Naive thymus-derived CD4-positive, alpha-beta T cell (primary cell): ENCODE results near the gene RFX3. TPM values are rescaled to one million over a fixed set of nuclear protein-coding genes. Genes with fewer than 3 reads are reported as not detected.
A peak's percentile ranks its signal among the peaks of the same experiment; 100 is the strongest.

ENCODE experiments used
- ATAC-seq: fragments of 150-1000 bp; cut with Tn5 transposase; 2 replicates; pipeline ENCODE4 v1.10.0; 2021; ENCODE audit warnings: mild to moderate bottlenecking, moderate library complexity
- CTCF ChIA-PET: fragments of 350-600 bp; sonication (Branson Sonifier 250); formaldehyde crosslinking; loops from one replicate; lab custom pipeline; 2021; ENCODE audit warnings: antibody characterized with exemption; lab: Charles Lee
- POLR2A ChIA-PET: fragments of 350-600 bp; sonication (Branson Sonifier 250); formaldehyde crosslinking; loops from one replicate; lab custom pipeline; 2021; ENCODE audit warnings: antibody characterized with exemption, inconsistent platforms; lab: Charles Lee
- DNase-seq, 9 donors: peaks; one replicate each; pipeline versions ENCODE4 v3.0.0 to v3.0.0-alpha.2; 2020 to 2022; ENCODE audit warnings: mixed read lengths in 1 of 9
- H3K27ac ChIP-seq: one replicate; pipeline ENCODE4 v1.7.0; 2013; ENCODE audit warnings: mild to moderate bottlenecking, low read depth, low read length, moderate library complexity
- H3K27me3 ChIP-seq, 2 donors: one replicate each; pipeline ENCODE4 v1.7.0; 2013; ENCODE audit warnings: low read length in 2 of 2, mild to moderate bottlenecking in 2 of 2, moderate library complexity in 2 of 2; ENCODE audit not compliant: control insufficient read depth in 2 of 2, insufficient read depth in 2 of 2
- H3K36me3 ChIP-seq, 3 experiments: 1 replicate in 2 of 3; 2 replicates in 1 of 3; pipeline ENCODE4 v1.7.0; 2013; ENCODE audit warnings: low read length in 3 of 3, mild to moderate bottlenecking in 3 of 3, moderate library complexity in 1 of 3; ENCODE audit not compliant: insufficient read depth in 3 of 3, control insufficient read depth in 2 of 3
- H3K4me1 ChIP-seq, 2 donors: one replicate each; pipeline ENCODE4 v1.7.0; 2013; ENCODE audit warnings: low read length in 2 of 2, mild to moderate bottlenecking in 2 of 2, moderate library complexity in 1 of 2; ENCODE audit not compliant: control insufficient read depth in 2 of 2, insufficient read depth in 2 of 2
- H3K4me3 ChIP-seq: 2 replicates; pipeline ENCODE4 v1.7.0; 2013; ENCODE audit warnings: mild to moderate bottlenecking, low read length
- H3K9me3 ChIP-seq, 3 experiments: 1 replicate in 2 of 3; 2 replicates in 1 of 3; pipeline ENCODE4 v1.7.0; 2013; ENCODE audit warnings: low read length in 3 of 3; ENCODE audit not compliant: control insufficient read depth in 2 of 3
- H3K27ac Mint-ChIP-seq, 9 donors: one replicate each; pipeline ENCODE4 v1.8.0; 2020 to 2022; ENCODE audit warnings: mixed read lengths in 9 of 9, mild to moderate bottlenecking in 8 of 9, moderate library complexity in 5 of 9, inconsistent platforms in 2 of 9
- H3K27me3 Mint-ChIP-seq, 5 donors: one replicate each; pipeline ENCODE4 v1.8.0; 2021 to 2022; ENCODE audit warnings: mixed read lengths in 5 of 5, mild to moderate bottlenecking in 1 of 5
- H3K36me3 Mint-ChIP-seq, 5 donors: one replicate each; pipeline ENCODE4 v1.8.0; 2020 to 2022; ENCODE audit warnings: mixed read lengths in 5 of 5, mild to moderate bottlenecking in 3 of 5, inconsistent platforms in 1 of 5
- H3K4me1 Mint-ChIP-seq, 7 donors: one replicate each; pipeline ENCODE4 v1.8.0; 2020 to 2022; ENCODE audit warnings: mixed read lengths in 7 of 7, mild to moderate bottlenecking in 3 of 7, inconsistent platforms in 1 of 7
- H3K4me3 Mint-ChIP-seq, 10 donors: one replicate each; pipeline ENCODE4 v1.8.0; 2020 to 2022; ENCODE audit warnings: mild to moderate bottlenecking in 10 of 10, mixed read lengths in 10 of 10, moderate library complexity in 6 of 10, inconsistent platforms in 2 of 10
- H3K9me3 Mint-ChIP-seq, 11 donors: one replicate each; pipeline ENCODE4 v1.8.0; 2020 to 2022; ENCODE audit warnings: mixed read lengths in 11 of 11, mild to moderate bottlenecking in 4 of 11, inconsistent platforms in 1 of 11, moderate library complexity in 1 of 11
- intact Hi-C, 2 donors: fragments of 100-400 bp; cut with micrococcal nuclease; formaldehyde crosslinking; loops; one replicate each; pipeline ENCODE4 v1.15.1; 2023
- polyA plus RNA-seq, 2 donors: library from polyadenylated mRNA; unstranded; fragments of 300-500 nt; fragmentation: Illumina TruSeq; gene quantifications; one replicate each; pipeline ENCODE4 v1.2.3, GENCODE V29; 2021
- total RNA-seq, 6 experiments: library from RNA in 5 of 6; stranded (reverse) in 5 of 6; gene quantifications; 1 replicate in 5 of 6; 2 replicates in 1 of 6; pipeline ENCODE4 v1.2.3 and lab custom pipeline; 2021 to 2026

RFX3 gene
- total and polyA plus RNA-seq, 7 experiments from 2014 or later: 6.2 to 31.7 (median 24.7) TPM

- ATAC-seq (no peak), DNase-seq (no peak)
- Mint-ChIP-seq H3K4me1 (peaks cover 0 to 36% (median 16%) of the 10 kb centered on the region in 7 donors), H3K4me3 (no peak overlapping the region), H3K27ac (no peak overlapping the region), H3K27me3 (no peaks in the 10 kb centered on the region), H3K36me3 (peaks cover 6 to 37% (median 26%) of the 10 kb centered on the region in 5 donors), H3K9me3 (peaks cover 0 to 2% (median 0%) of the 10 kb centered on the region in 11 donors)
- CTCF ChIA-PET: no interaction called here
- no peaks in the 10 kb centered on the region for H3K4me1 ChIP-seq
- peaks cover 0 to 7% (median 0%) of the 10 kb centered on the region in 3 experiments for H3K36me3 ChIP-seq
- no peak overlapping the region for H3K27ac ChIP-seq
- H3K4me3 ChIP-seq: no peak overlapping the region
- intact Hi-C loops: no loop called here
- no peaks in the 10 kb centered on the region for H3K9me3 ChIP-seq
- POLR2A ChIA-PET: no interaction called here
- no peaks in the 10 kb centered on the region for H3K27me3 ChIP-seq
These were observed 154.0 kb downstream of the RFX3 start for GRCh38 chr9:3371842-3372241.

- Mint-ChIP-seq H3K27me3 (no peaks in the 10 kb centered on the region), H3K9me3 (no peaks in the 10 kb centered on the region), H3K36me3 (peaks cover 4 to 37% (median 23%) of the 10 kb centered on the region in 5 donors), H3K27ac (no peak overlapping the region), H3K4me1 (peaks cover 2 to 47% (median 25%) of the 10 kb centered on the region in 7 donors), H3K4me3 (no peak overlapping the region)
- intact Hi-C loops: no loop called here
- ATAC-seq (no peak), DNase-seq (no peak)
- ChIA-PET CTCF (no interaction called here), POLR2A (no interaction called here)
- no peaks in the 10 kb centered on the region for H3K4me1 ChIP-seq
- no peaks in the 10 kb centered on the region for H3K27me3 ChIP-seq
- no peaks in the 10 kb centered on the region for H3K9me3 ChIP-seq
- peaks cover 0 to 7% (median 0%) of the 10 kb centered on the region in 3 experiments for H3K36me3 ChIP-seq
- H3K27ac ChIP-seq: no peak overlapping the region
- no peak overlapping the region for H3K4me3 ChIP-seq
These were observed 155.1 kb downstream of the RFX3 start for GRCh38 chr9:3370715-3371114.

GRCh38 chr9:3367185-3367584, 158.6 kb downstream of the RFX3 start:
- peak overlapping the region in 1 of 9 donors; percentile 14 for H3K27ac Mint-ChIP-seq
- no peaks in the 10 kb centered on the region for H3K9me3 Mint-ChIP-seq
- H3K36me3 ChIP-seq: no peaks in the 10 kb centered on the region
- intact Hi-C loops: no loop called here
- no peaks in the 10 kb centered on the region for H3K9me3 ChIP-seq
- H3K27ac ChIP-seq: no peak overlapping the region
- ChIA-PET POLR2A (no interaction called here), CTCF (no interaction called here)
- H3K4me3 ChIP-seq: no peak overlapping the region
- H3K27me3 Mint-ChIP-seq: no peaks in the 10 kb centered on the region
- ATAC-seq (no peak), DNase-seq (no peak)
- no peak overlapping the region for H3K4me3 Mint-ChIP-seq
- peaks cover 0 to 33% (median 20%) of the 10 kb centered on the region in 5 donors for H3K36me3 Mint-ChIP-seq
- peaks cover 2 to 57% (median 36%) of the 10 kb centered on the region in 7 donors for H3K4me1 Mint-ChIP-seq
- no peaks in the 10 kb centered on the region for H3K27me3 ChIP-seq
- no peaks in the 10 kb centered on the region for H3K4me1 ChIP-seq

- H3K27ac Mint-ChIP-seq: peak overlapping the region in 1 of 9 donors; percentile 39
- no peak overlapping the region for H3K4me3 Mint-ChIP-seq
- ChIA-PET POLR2A (no interaction called here), CTCF (no interaction called here)
- intact Hi-C loops: no loop called here
- DNase-seq (no peak), ATAC-seq (no peak)
- H3K4me3 ChIP-seq: no peak overlapping the region
- H3K9me3 Mint-ChIP-seq: peaks cover 0 to 6% (median 0%) of the 10 kb centered on the region in 11 donors
- no peaks in the 10 kb centered on the region for H3K27me3 Mint-ChIP-seq
- H3K36me3 Mint-ChIP-seq: peaks cover 0 to 45% (median 34%) of the 10 kb centered on the region in 5 donors
- peaks cover 0 to 2% (median 0%) of the 10 kb centered on the region in 3 experiments for H3K9me3 ChIP-seq
- H3K27me3 ChIP-seq: no peaks in the 10 kb centered on the region
- H3K4me1 Mint-ChIP-seq: peaks cover 2 to 38% (median 24%) of the 10 kb centered on the region in 7 donors
- H3K27ac ChIP-seq: no peak overlapping the region
- no peaks in the 10 kb centered on the region for H3K36me3 ChIP-seq
- H3K4me1 ChIP-seq: no peaks in the 10 kb centered on the region
These were observed 164.0 kb downstream of the RFX3 start for GRCh38 chr9:3361689-3362392.

- Mint-ChIP-seq H3K4me3 (no peak overlapping the region), H3K27ac (peak overlapping the region in 1 of 9 donors; percentile 1), H3K4me1 (peaks cover 0 to 31% (median 23%) of the 10 kb centered on the region in 7 donors), H3K36me3 (peaks cover 0 to 41% (median 34%) of the 10 kb centered on the region in 5 donors), H3K27me3 (no peaks in the 10 kb centered on the region), H3K9me3 (peaks cover 0 to 6% (median 0%) of the 10 kb centered on the region in 11 donors)
- DNase-seq: no peak
- POLR2A ChIA-PET: no interaction called here
- Histone ChIP-seq H3K27me3 (no peaks in the 10 kb centered on the region), H3K27ac (no peak overlapping the region), H3K4me1 (no peaks in the 10 kb centered on the region), H3K36me3 (no peaks in the 10 kb centered on the region), H3K4me3 (no peak overlapping the region), H3K9me3 (peaks cover 0 to 2% (median 0%) of the 10 kb centered on the region in 3 experiments)
- ATAC-seq: peak; percentile 36
- CTCF ChIA-PET: no interaction called here
- intact Hi-C loops: no loop called here
These were observed 164.7 kb downstream of the RFX3 start for GRCh38 chr9:3361116-3361515.

GRCh38 chr9:3360245-3360644, 165.6 kb downstream of the RFX3 start:
- Histone ChIP-seq H3K4me1 (no peaks in the 10 kb centered on the region), H3K36me3 (no peaks in the 10 kb centered on the region), H3K27ac (no peak overlapping the region), H3K27me3 (no peaks in the 10 kb centered on the region), H3K9me3 (peaks cover 0 to 2% (median 0%) of the 10 kb centered on the region in 3 experiments), H3K4me3 (no peak overlapping the region)
- Mint-ChIP-seq H3K4me3 (no peak overlapping the region), H3K27me3 (no peaks in the 10 kb centered on the region), H3K4me1 (peaks cover 0 to 23% (median 16%) of the 10 kb centered on the region in 7 donors), H3K27ac (no peak overlapping the region), H3K36me3 (peaks cover 0 to 37% (median 28%) of the 10 kb centered on the region in 5 donors), H3K9me3 (peaks cover 0 to 6% (median 0%) of the 10 kb centered on the region in 11 donors)
- POLR2A ChIA-PET: no interaction called here
- DNase-seq (no peak), ATAC-seq (no peak)
- CTCF ChIA-PET: interaction anchor here (0.7 kb wide), 1 partner anchor 14 kb away, joined by 3 read pairs; no protein-coding TSS in a partner anchor
- intact Hi-C loops: no loop called here
